HG03558 (cell line): Measurements from ENCODE around the gene CDNF.

Experiments
- ATAC-seq: cut with Tn5 transposase; IDR thresholded peaks from one replicate; pipeline ENCODE4 v1.9.1; 2021; ENCODE audit warnings: moderate number of reproducible peaks; ENCODE audit not compliant: unreplicated experiment; ENCODE audit errors: extremely low read depth

Gene CDNF

GRCh38 chr10:14801723-14802122 is 36.1 kb downstream of the CDNF start:
- ATAC-seq = no peak

GRCh38 chr10:14800397-14800796 is 37.4 kb downstream of the CDNF start:
- no peak for ATAC-seq

- ATAC-seq = no peak
Observed at GRCh38 chr10:14798636-14799035, 39.2 kb downstream of the CDNF start.

GRCh38 chr10:14787938-14788337 is 49.9 kb downstream of the CDNF start:
- ATAC-seq = no peak

GRCh38 chr10:14784459-14785055 is 53.3 kb downstream of the CDNF start:
- ATAC-seq = no peak

GRCh38 chr10:14782691-14783363 is 55.0 kb downstream of the CDNF start:
- ATAC-seq = no peak

GRCh38 chr10:14781763-14782162 is 56.1 kb downstream of the CDNF start:
- ATAC-seq = no peak

GRCh38 chr10:14779001-14779651 is 58.7 kb downstream of the CDNF start:
- no peak for ATAC-seq

- ATAC-seq = no peak
Observed at GRCh38 chr10:14776546-14776945, 61.3 kb downstream of the CDNF start.

- ATAC-seq = no peak
Observed at GRCh38 chr10:14775656-14776055, 62.2 kb downstream of the CDNF start.

- no peak for ATAC-seq
Observed at GRCh38 chr10:14774797-14775196, 63.0 kb downstream of the CDNF start, which contains the start of gene FAM107B. FAM107B (minus strand) TSS chr10:14774897; CDS start chr10:14774663, 234 bp downstream.

GRCh38 chr10:14774214-14774580 is 63.6 kb downstream of the CDNF start:
- no peak for ATAC-seq

- ATAC-seq = no peak
Observed at GRCh38 chr10:14773551-14774213, 64.2 kb downstream of the CDNF start.

- no peak for ATAC-seq
Observed at GRCh38 chr10:14772399-14772798, 65.4 kb downstream of the CDNF start.

GRCh38 chr10:14770927-14771326 is 66.9 kb downstream of the CDNF start:
- ATAC-seq = no peak
